RWPE2 (cell line): ENCODE data around the gene HTR3D.

Experiments used
- ATAC-seq: fragments of 200-7000 bp; cut with Tn5 transposase; 3 replicates; pipeline ENCODE4 v1.9.1; 2021; ENCODE audit warnings: low read depth
- DNase-seq: peaks from one replicate; pipeline ENCODE4 v3.0.0-alpha.2; 2020; ENCODE audit warnings: low spot score
- H3K27ac ChIP-seq: fragments of 450-650 bp; 2 replicates; pipeline ENCODE4 v1.5.1; 2017; ENCODE audit warnings: mild to moderate bottlenecking; ENCODE audit not compliant: poor library complexity, severe bottlenecking
- H3K27me3 ChIP-seq: fragments of 250-450 bp; sonication (Bioruptor Pico); 2 replicates; pipeline ENCODE4 v1.5.1; 2021; ENCODE audit warnings: mild to moderate bottlenecking, moderate library complexity; ENCODE audit not compliant: insufficient read depth, poor library complexity, severe bottlenecking
- H3K36me3 ChIP-seq: fragments of 250-450 bp; sonication (Bioruptor Pico); 2 replicates; pipeline ENCODE4 v1.5.1; 2020; ENCODE audit warnings: low read depth, mild to moderate bottlenecking, moderate library complexity
- H3K4me1 ChIP-seq: fragments of 250-450 bp; sonication (Bioruptor Pico); 2 replicates; pipeline ENCODE4 v1.5.1; 2021; ENCODE audit warnings: mild to moderate bottlenecking, moderate library complexity; ENCODE audit not compliant: insufficient read depth, poor library complexity, severe bottlenecking
- H3K4me3 ChIP-seq: fragments of 250-450 bp; sonication (Bioruptor Pico); 2 replicates; pipeline ENCODE4 v1.5.1; 2021; ENCODE audit warnings: mild to moderate bottlenecking, moderate library complexity; ENCODE audit not compliant: severe bottlenecking
- H3K9me3 ChIP-seq: fragments of 250-450 bp; sonication (Bioruptor Pico); 2 replicates; pipeline ENCODE4 v1.5.1; 2021; ENCODE audit warnings: mild to moderate bottlenecking, moderate library complexity; ENCODE audit not compliant: severe bottlenecking
- TF ChIP-seq, protein P1 (sequence below): fragments of 450-650 bp; IDR thresholded peaks from one replicate; pipeline ENCODE4 v1.5.1; 2017; ENCODE audit warnings: mild to moderate bottlenecking, moderate library complexity; ENCODE audit not compliant: poor library complexity, severe bottlenecking

HTR3D gene

DNA sequence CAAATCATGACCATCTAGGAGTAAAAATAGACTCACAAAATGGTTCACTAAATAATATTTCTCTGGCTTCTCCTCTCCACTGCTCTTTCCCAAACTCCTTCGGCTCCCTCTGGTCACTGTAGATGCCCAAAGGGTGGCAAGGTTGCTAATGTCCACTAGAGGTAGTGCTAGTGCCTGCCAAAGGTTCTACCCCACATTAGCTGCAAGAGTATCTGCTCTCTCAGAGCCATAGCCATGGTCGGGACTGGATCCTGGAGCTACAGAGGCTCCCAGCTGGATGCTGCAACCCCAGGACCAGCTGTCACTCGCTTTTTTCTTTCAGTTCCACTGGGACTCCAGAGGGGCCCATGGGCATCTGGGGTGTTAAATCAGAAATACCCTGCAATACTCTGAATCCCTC lies 8.5 kb downstream of the HTR3D start:
- DNase-seq, result no peak
- TF ChIP-seq, protein P1, sequence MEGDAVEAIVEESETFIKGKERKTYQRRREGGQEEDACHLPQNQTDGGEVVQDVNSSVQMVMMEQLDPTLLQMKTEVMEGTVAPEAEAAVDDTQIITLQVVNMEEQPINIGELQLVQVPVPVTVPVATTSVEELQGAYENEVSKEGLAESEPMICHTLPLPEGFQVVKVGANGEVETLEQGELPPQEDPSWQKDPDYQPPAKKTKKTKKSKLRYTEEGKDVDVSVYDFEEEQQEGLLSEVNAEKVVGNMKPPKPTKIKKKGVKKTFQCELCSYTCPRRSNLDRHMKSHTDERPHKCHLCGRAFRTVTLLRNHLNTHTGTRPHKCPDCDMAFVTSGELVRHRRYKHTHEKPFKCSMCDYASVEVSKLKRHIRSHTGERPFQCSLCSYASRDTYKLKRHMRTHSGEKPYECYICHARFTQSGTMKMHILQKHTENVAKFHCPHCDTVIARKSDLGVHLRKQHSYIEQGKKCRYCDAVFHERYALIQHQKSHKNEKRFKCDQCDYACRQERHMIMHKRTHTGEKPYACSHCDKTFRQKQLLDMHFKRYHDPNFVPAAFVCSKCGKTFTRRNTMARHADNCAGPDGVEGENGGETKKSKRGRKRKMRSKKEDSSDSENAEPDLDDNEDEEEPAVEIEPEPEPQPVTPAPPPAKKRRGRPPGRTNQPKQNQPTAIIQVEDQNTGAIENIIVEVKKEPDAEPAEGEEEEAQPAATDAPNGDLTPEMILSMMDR, result peak; percentile 30
- ATAC-seq, result peak; percentile 80
- H3K36me3 ChIP-seq, result no peaks in the 10 kb centered on the region
- no peaks in the 10 kb centered on the region for H3K9me3 ChIP-seq
- no peak overlapping the region for H3K27ac ChIP-seq
- no peaks in the 10 kb centered on the region for H3K27me3 ChIP-seq
- H3K4me3 ChIP-seq, result no peak overlapping the region
- no peaks in the 10 kb centered on the region for H3K4me1 ChIP-seq

DNA sequence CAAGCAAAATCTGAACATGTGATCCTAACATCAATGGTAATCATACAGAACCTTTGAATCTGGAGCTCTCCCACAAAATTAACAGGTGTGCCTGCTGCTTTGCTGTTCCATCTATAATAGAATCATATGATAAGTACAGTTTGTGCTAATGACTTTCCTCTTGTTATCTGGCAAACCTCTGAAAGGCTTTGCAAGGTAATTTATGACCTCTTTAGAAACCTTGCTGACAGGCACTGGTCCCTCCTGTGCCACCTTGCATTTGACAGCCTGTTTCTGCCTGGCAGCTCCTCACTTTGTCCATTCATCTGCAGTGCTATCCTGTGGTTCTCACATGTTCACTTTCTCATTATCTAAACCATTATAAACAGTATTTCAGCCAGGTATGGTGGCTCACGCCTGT lies 11.1 kb downstream of the HTR3D start:
- ATAC-seq (no peak), DNase-seq (no peak)
- TF ChIP-seq, protein P1, result no peak

DNA sequence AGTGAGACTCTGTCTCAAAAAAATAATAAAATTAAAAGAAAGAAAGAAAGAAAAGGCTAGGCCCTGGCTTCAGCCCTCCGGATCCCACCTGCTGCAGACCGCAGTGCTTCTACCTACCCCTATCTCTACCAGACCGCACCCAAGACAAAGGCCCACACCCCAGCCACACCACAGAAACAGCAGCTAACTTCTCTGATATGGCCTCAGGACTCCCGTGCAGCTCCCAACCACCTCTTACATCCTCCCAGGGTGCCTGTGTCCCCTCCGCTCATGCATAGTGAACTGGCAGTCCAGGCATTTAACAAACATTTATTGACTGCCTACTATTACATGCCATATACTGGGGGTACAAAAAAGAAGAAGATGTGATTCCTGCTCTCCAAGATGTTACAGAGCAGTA lies 14.5 kb downstream of the HTR3D start:
- H3K9me3 ChIP-seq, result no peaks in the 10 kb centered on the region
- no peak for ATAC-seq
- TF ChIP-seq, protein P1, result no peak
- no peaks in the 10 kb centered on the region for H3K36me3 ChIP-seq
- H3K4me3 ChIP-seq, result no peak overlapping the region
- no peaks in the 10 kb centered on the region for H3K4me1 ChIP-seq
- no peak overlapping the region for H3K27ac ChIP-seq
- H3K27me3 ChIP-seq, result no peaks in the 10 kb centered on the region
- DNase-seq, result no peak

More for the DNA sequence above, 11.1 kb downstream of the HTR3D start:
- H3K4me1 ChIP-seq, result no peaks in the 10 kb centered on the region
- H3K4me3 ChIP-seq, result no peak overlapping the region
- H3K36me3 ChIP-seq, result no peaks in the 10 kb centered on the region
- no peaks in the 10 kb centered on the region for H3K27me3 ChIP-seq
- H3K9me3 ChIP-seq, result no peaks in the 10 kb centered on the region
- H3K27ac ChIP-seq, result no peak overlapping the region

DNA sequence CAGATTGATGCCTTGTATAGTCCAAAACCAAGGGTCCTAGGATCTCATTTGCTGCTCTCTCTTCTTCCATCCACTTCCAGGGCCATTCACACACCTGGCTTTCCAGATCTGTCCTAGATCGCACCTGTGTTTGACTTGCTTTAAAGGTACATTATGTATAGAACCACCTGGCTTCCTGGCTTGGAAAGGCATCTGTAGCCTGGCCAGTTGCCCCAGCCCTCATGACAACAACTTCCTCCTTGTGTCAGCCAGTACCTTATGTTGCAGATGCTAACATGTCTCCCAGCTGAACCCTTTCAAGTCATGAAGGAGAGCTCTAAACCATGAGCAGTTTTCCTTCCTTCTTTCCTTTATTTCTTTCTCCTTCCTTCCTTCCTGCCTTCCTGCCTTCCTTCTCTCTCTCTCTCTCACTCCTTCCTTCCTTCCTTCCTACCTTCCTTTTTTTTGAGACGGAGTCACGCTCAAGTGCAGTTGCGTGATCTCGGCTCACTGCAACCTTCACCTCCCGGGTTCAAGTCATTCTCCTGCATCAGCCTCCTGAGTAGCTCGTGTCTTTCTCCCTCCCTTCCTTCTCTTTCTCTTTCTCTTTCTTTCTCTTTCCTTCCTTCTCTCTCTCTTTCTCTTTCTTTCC lies 18.8 kb downstream of the HTR3D start:
- ATAC-seq (no peak), DNase-seq (no peak)
- TF ChIP-seq, protein P1, result no peak
- Histone ChIP-seq H3K4me3 (no peak overlapping the region), H3K27me3 (no peaks in the 10 kb centered on the region), H3K9me3 (no peaks in the 10 kb centered on the region), H3K4me1 (no peaks in the 10 kb centered on the region), H3K27ac (no peak overlapping the region), H3K36me3 (no peaks in the 10 kb centered on the region)

DNA sequence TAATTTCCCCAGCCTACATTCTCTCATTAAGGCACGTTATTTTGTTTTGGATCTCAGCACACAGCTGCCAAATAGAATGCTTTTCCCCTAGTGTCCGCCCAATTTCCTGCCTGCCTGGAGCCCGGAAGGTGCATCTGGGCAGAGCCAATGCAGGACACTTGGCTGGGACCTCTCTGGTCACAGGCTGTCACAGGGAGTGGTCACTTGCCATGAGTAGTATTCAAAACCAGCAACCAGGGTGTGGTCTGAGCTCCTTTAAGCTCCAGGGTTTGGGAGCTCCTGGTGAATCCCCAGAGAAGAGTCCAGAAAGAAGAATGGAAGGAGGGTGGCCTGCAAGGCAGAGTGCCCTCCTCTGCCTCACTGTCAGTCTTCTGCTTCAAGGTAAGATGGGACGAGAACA lies 21.2 kb downstream of the HTR3D start, which contains the start of gene HTR3C:
HTR3C (plus strand) TSS at position 281 of the 400 bp plus-strand sequence; CDS start at position 315, 34 bp downstream.
- TF ChIP-seq, protein P1, result no peak
- Histone ChIP-seq H3K27ac (no peak within 1 kb of the TSS), H3K36me3 (no peaks in the 10 kb centered on the region), H3K4me3 (no peak within 1 kb of the TSS), H3K27me3 (no peaks in the 10 kb centered on the region), H3K9me3 (no peaks in the 10 kb centered on the region), H3K4me1 (no peaks in the 10 kb centered on the region)
- ATAC-seq, result no peak
- DNase-seq, result no peak
